CD4-positive, alpha-beta T cell treated with Interleukin-15 for 1 hour (primary cell): ENCODE data around the gene KDM4F.

ENCODE experiments used
- DNase-seq: peaks from one replicate; pipeline ENCODE4 v3.0.0-alpha.2; 2020

KDM4F gene

GRCh38 chr11:95092549-95093324, 43.5 kb downstream of the KDM4F start:
- no peak for DNase-seq

- no peak for DNase-seq
These were observed 44.3 kb downstream of the KDM4F start for GRCh38 chr11:95093548-95093947.

GRCh38 chr11:95095858-95096587, 46.8 kb downstream of the KDM4F start:
- no peak for DNase-seq

- DNase-seq, result no peak
These were observed 48.0 kb downstream of the KDM4F start for GRCh38 chr11:95097209-95097608.

- no peak for DNase-seq
These were observed 49.6 kb downstream of the KDM4F start for GRCh38 chr11:95098826-95099225.

GRCh38 chr11:95100191-95100648, 51.0 kb downstream of the KDM4F start:
- no peak for DNase-seq
